Neural progenitor cell (in vitro differentiated cells): ENCODE measurements around the gene LRRC27. TPM values are rescaled to one million over a fixed set of nuclear protein-coding genes. Genes with fewer than 3 reads are reported as not detected.

Source experiments
- DNase-seq: peaks from one replicate; pipeline ENCODE4 v3.0.0-alpha.2; 2016; ENCODE audit warnings: low spot score
- H2AFZ ChIP-seq: fragments of 200-600 bp; sonication (generic); replicated peaks from 2 replicates; pipeline ENCODE4 v1.6.1; 2016; ENCODE audit warnings: antibody characterized with exemption
- H3F3A ChIP-seq: fragments of 200-600 bp; sonication (generic); 2 replicates; pipeline ENCODE4 v1.6.1; 2016; ENCODE audit warnings: antibody characterized with exemption, low read depth
- H3K27ac ChIP-seq: fragments of 200-600 bp; sonication (generic); 2 replicates; pipeline ENCODE4 v1.5.1; 2016; ENCODE audit warnings: mild to moderate bottlenecking
- H3K27me3 ChIP-seq: fragments of 200-600 bp; sonication (generic); 2 replicates; pipeline ENCODE4 v1.6.1; 2016; ENCODE audit warnings: mild to moderate bottlenecking, moderate library complexity
- H3K36me3 ChIP-seq: fragments of 200-600 bp; sonication (generic); 2 replicates; pipeline ENCODE4 v1.5.1; 2016
- H3K4me1 ChIP-seq: fragments of 200-600 bp; sonication (generic); 2 replicates; pipeline ENCODE4 v1.6.1; 2016; ENCODE audit warnings: mixed run types
- H3K4me2 ChIP-seq: fragments of 200-600 bp; sonication (generic); 2 replicates; pipeline ENCODE4 v1.6.1; 2016
- H3K4me3 ChIP-seq: fragments of 200-600 bp; sonication (generic); 2 replicates; pipeline ENCODE4 v1.5.1; 2016
- H3K79me2 ChIP-seq: fragments of 200-600 bp; sonication (generic); 2 replicates; pipeline ENCODE4 v1.6.1; 2016; ENCODE audit warnings: low read depth
- H3K9ac ChIP-seq: fragments of 200-600 bp; sonication (generic); 2 replicates; pipeline ENCODE4 v1.6.1; 2016
- H3K9me3 ChIP-seq: fragments of 200-600 bp; sonication (generic); 2 replicates; pipeline ENCODE4 v1.5.1; 2016; ENCODE audit warnings: low read depth
- H4K20me1 ChIP-seq: fragments of 200-600 bp; sonication (generic); 2 replicates; pipeline ENCODE4 v1.6.1; 2016; ENCODE audit warnings: low read depth
- H3K27ac Mint-ChIP-seq: 3 replicates; pipeline ENCODE4 v1.8.0; 2021; ENCODE audit warnings: mixed read lengths
- H3K27me3 Mint-ChIP-seq: 2 replicates; pipeline ENCODE4 v1.8.0; 2022; ENCODE audit warnings: low read depth, mild to moderate bottlenecking, inconsistent platforms, moderate library complexity, mixed read lengths; ENCODE audit not compliant: insufficient read depth
- H3K36me3 Mint-ChIP-seq: 3 replicates; pipeline ENCODE4 v1.8.0; 2021; ENCODE audit warnings: mixed read lengths
- H3K4me1 Mint-ChIP-seq: 3 replicates; pipeline ENCODE4 v1.8.0; 2021; ENCODE audit warnings: mixed read lengths
- H3K4me3 Mint-ChIP-seq: 3 replicates; pipeline ENCODE4 v1.8.0; 2021; ENCODE audit warnings: mild to moderate bottlenecking, moderate library complexity, mixed read lengths
- H3K9me3 Mint-ChIP-seq: 3 replicates; pipeline ENCODE4 v1.8.0; 2020; ENCODE audit warnings: mixed read lengths
- CTCF ChIP-seq: fragments of 200-600 bp; sonication (generic); IDR thresholded peaks from 2 replicates; pipeline ENCODE4 v1.5.1; 2017; ENCODE audit warnings: antibody characterized with exemption, mild to moderate bottlenecking
- EZH2 ChIP-seq: fragments of 200-600 bp; sonication (generic); IDR thresholded peaks from 2 replicates; pipeline ENCODE4 v1.6.1; 2017; ENCODE audit warnings: antibody characterized with exemption, mild to moderate bottlenecking, moderate library complexity
- EZH2phosphoT487 ChIP-seq: fragments of 200-600 bp; sonication (generic); IDR thresholded peaks from 2 replicates; pipeline ENCODE4 v1.6.1; 2017; ENCODE audit warnings: antibody characterized with exemption
- total RNA-seq: library from RNA; depleted of rRNA; stranded (reverse); fragments of >200 nt; gene quantifications from 2 replicates; pipeline ENCODE4 v1.2.3, GENCODE V29; 2015; ENCODE audit warnings: low replicate concordance

Gene LRRC27
- total RNA-seq, 1 donor from 2014 or later = 16.9 TPM

- no peaks in the 10 kb centered on the region for H3K9me3 ChIP-seq
- H3K36me3 ChIP-seq = no peaks in the 10 kb centered on the region
- H3K4me1 Mint-ChIP-seq = peaks cover 22% of the 10 kb centered on the region
- DNase-seq = no peak
- peak overlapping the region; percentile 81 for H3K4me3 Mint-ChIP-seq
- H3K79me2 ChIP-seq = no peaks in the 10 kb centered on the region
- H3K9me3 Mint-ChIP-seq = peaks cover 5% of the 10 kb centered on the region
- no peak overlapping the region for H3K27ac ChIP-seq
- peaks cover 8% of the 10 kb centered on the region for H3K36me3 Mint-ChIP-seq
- no peak overlapping the region for H3K4me3 ChIP-seq
- H3K27ac Mint-ChIP-seq = no peak overlapping the region
- no peak overlapping the region for H3K4me2 ChIP-seq
- no peaks in the 10 kb centered on the region for H3F3A ChIP-seq
- no peak for TF ChIP-seq CTCF
- TF ChIP-seq EZH2phosphoT487 = no peak
- TF ChIP-seq EZH2 = no peak
- peaks cover 23% of the 10 kb centered on the region for H3K27me3 Mint-ChIP-seq
- peaks cover 79% of the 10 kb centered on the region for H3K27me3 ChIP-seq
- no peak overlapping the region for H3K9ac ChIP-seq
- H3K4me1 ChIP-seq = peaks cover 13% of the 10 kb centered on the region
- H4K20me1 ChIP-seq = peaks cover 12% of the 10 kb centered on the region
- H2AFZ ChIP-seq = no peak overlapping the region
These were observed 22.5 kb upstream of the LRRC27 start for GRCh38 chr10:132309471-132309865.

DNA sequence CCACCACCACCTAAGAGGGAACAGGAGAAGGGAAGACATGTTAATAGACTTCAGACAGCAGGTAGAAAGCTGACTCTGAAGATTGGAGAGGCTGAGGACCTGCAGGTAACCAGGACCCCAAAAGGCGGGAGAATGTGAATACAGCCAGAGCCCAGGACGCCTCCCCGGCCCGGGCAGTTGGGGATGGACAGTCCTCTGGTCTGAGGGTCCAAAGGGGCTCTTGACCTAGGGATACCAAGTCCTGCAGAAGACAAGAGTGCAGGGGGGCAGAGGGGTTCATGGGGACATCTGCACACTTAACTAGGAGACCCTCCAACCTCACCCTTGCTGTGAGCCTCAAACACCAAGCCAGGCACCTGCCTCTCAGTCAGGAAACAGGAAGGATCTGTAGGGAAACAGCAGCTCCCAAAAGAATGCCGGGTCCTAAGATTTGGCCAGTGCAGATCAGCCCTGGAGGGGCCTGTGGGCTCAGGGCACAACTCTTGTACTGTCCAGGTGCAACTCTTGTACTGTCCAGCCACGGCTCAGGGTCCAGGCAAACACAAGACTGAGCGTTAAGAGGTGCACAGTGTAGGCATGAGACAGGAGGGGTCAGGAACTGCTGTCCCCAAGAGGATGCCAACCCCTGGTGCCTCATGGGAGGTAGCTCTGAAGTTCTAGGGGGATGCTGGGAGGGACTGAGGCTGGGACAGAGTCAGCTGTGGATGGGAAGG is 22.0 kb upstream of the LRRC27 start:
- Mint-ChIP-seq H3K4me1 (peaks cover 22% of the 10 kb centered on the region), H3K4me3 (peak overlapping the region; percentile 81), H3K27me3 (peaks cover 20% of the 10 kb centered on the region), H3K27ac (no peak overlapping the region), H3K9me3 (peaks cover 5% of the 10 kb centered on the region), H3K36me3 (peaks cover 8% of the 10 kb centered on the region)
- TF ChIP-seq CTCF = no peak
- no peak for TF ChIP-seq EZH2
- no peak for TF ChIP-seq EZH2phosphoT487
- H3K36me3 ChIP-seq = no peaks in the 10 kb centered on the region
- peaks cover 12% of the 10 kb centered on the region for H4K20me1 ChIP-seq
- H3K4me2 ChIP-seq = no peak overlapping the region
- no peak overlapping the region for H3K9ac ChIP-seq
- no peaks in the 10 kb centered on the region for H3K9me3 ChIP-seq
- no peaks in the 10 kb centered on the region for H3K79me2 ChIP-seq
- DNase-seq = no peak
- no peak overlapping the region for H2AFZ ChIP-seq
- peaks cover 75% of the 10 kb centered on the region for H3K27me3 ChIP-seq
- no peak overlapping the region for H3K4me3 ChIP-seq
- peaks cover 13% of the 10 kb centered on the region for H3K4me1 ChIP-seq
- no peaks in the 10 kb centered on the region for H3F3A ChIP-seq
- no peak overlapping the region for H3K27ac ChIP-seq

DNA sequence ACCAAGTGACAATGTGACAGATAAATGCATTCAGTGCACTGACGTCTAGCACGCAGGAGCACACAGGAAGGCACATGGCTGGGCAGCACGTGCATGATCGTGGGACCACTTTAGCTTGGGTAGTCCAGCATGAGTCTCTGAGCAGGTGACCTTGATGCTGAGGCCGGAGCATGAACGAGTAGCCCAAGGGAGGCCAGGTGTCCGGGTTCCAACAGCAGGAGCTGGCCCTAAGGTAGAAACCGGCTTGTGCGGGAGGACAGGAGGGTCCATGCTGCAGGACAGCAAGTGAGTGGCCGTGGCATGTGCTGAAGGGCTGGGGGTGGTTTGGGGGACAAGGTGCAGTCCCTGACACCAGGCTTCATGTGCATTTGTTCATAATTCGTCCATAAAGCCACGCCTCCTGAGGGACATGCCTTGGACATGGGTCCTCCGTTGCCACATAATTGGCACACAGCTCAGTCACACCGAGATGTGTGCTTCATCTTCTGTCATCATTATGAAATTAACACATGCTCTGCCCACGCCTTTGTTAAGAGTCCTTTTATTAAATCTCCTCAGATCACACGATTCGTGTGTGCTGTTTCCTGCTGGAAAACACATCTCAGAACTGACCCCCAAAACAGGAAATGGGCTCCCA is 21.2 kb upstream of the LRRC27 start:
- no peak overlapping the region for H3K4me3 ChIP-seq
- H3K4me2 ChIP-seq = no peak overlapping the region
- Mint-ChIP-seq H3K36me3 (peaks cover 8% of the 10 kb centered on the region), H3K4me3 (peak overlapping the region; percentile 38), H3K9me3 (peaks cover 3% of the 10 kb centered on the region), H3K27me3 (peaks cover 16% of the 10 kb centered on the region), H3K27ac (no peak overlapping the region), H3K4me1 (peaks cover 22% of the 10 kb centered on the region)
- TF ChIP-seq EZH2 = no peak
- TF ChIP-seq CTCF = no peak
- TF ChIP-seq EZH2phosphoT487 = no peak
- H3K27ac ChIP-seq = no peak overlapping the region
- H3K9ac ChIP-seq = no peak overlapping the region
- no peak for DNase-seq
- H3F3A ChIP-seq = no peaks in the 10 kb centered on the region
- H3K9me3 ChIP-seq = no peaks in the 10 kb centered on the region
- H4K20me1 ChIP-seq = peaks cover 12% of the 10 kb centered on the region
- peaks cover 67% of the 10 kb centered on the region for H3K27me3 ChIP-seq
- H3K36me3 ChIP-seq = no peaks in the 10 kb centered on the region
- no peaks in the 10 kb centered on the region for H3K79me2 ChIP-seq
- H3K4me1 ChIP-seq = peaks cover 13% of the 10 kb centered on the region
- no peak overlapping the region for H2AFZ ChIP-seq
